GM03348 (cell line): Measurements from ENCODE around the gene C1GALT1.

ENCODE experiments used
- DNase-seq: peaks from one replicate; pipeline ENCODE4 v3.0.0; 2012; ENCODE audit warnings: low spot score

C1GALT1 gene

DNA sequence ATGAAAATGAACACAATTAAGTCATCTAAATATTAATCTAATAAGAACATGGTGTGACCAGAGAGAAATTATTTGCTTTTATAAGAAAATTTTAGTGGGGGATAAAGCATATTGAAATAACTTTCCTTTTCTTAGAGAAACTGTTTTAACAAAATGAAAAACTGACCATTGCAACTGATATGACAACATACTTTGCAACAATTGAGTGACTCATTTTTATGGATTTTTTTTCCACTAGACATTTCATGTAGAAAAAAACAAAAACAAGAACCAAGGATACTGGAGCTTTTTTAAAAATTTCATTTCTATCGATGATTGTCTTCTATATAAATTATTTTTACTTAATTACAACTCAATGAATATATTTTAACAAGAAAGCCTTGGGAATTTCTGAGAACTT is 90.0 kb downstream of the C1GALT1 start:
- peak; percentile 47 for DNase-seq

GRCh38 chr7:7274782-7275181 is 92.4 kb downstream of the C1GALT1 start:
- DNase-seq: peak; percentile 28

- no peak for DNase-seq
These were observed 93.8 kb downstream of the C1GALT1 start for GRCh38 chr7:7276161-7276560.

DNA sequence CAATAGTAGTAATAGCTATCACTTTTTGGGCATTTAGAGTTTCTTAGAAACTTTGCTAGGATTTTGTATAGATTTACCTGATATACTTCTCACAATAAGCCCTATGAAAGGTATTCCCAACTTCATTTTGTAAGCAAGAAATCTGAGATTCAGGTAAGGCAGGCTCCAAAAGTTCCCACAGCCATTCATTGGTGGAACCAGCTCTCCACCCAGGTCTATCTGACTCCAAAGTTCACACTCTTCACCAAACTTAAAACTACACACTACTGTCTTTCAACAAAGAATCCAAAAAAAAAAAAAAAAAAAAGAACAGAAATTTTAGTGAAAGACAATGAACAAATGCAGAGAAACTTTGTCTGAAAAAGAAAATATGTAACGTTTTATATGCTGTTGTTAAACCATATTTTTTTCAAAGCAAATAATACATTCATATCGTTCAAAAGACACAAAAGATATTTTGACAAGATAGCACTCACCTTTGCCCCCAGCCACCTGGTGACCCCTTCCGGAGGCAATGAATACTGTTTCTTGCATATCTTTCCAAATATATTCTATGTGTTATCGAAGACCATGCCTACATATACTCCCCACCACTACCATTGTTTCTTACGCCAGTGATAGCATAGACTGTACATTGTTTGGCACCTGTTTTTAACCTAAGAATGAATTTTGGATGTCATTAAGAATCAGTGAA is 108.2 kb downstream of the C1GALT1 start:
- no peak for DNase-seq

DNA sequence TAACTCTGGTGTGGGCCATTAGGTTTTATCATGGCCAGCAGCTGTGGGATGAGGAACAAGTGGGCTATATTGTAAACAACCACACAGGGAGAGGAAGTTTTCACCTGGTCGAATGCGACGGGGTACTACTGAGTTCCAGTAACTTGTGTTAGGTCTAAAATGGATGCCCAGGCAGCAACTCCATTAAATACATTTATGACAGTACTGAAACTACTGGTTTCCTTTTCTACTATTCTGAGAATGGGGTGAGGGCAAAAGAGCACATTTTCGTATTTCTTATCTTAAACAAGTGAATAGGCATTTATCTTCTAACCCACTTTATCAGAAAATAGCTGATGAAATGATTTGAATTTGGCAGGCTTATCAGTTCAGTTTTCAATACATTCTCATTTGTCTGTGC is 109.7 kb downstream of the C1GALT1 start:
- no peak for DNase-seq

DNA sequence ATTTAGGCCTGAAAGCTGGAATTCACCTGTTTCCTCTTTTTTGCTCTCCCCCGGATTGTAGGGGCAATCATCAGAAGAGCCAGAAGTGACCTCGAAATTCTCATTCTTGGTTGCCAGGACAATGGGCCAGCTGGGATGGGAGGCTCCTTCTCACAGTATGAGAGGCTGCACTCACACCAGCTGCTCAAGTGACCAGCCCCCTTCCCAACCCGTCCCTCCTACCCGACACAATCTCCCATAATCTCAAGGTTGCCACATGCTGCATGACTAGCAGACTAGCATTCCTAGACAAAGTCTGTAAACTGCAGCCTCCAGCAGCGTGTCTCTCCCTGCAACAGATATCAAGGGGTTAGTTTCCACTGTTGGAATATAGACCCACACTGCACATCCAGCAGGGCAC is 110.3 kb downstream of the C1GALT1 start:
- DNase-seq: no peak

GRCh38 chr7:7293092-7293491 is 110.7 kb downstream of the C1GALT1 start:
- no peak for DNase-seq

DNA sequence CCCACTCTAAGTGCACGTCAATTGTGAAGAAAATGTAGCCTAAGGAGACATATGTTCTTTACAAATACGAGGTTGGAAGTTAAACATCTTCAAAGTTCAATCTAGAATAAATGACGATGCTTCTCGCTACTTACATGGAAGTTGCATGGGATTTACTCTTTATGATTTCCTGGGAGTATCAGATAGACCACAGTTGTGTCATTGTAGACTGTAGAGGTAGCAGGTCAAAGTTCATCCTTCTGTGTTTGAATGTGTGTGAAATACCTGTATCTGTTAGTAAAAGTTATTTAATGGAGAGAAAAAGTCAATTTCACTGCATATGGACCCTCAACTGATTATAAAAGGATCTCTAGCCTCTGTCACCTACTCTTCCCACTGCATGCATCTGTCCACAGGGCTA is 112.6 kb downstream of the C1GALT1 start:
- DNase-seq: no peak
